Measurements from ENCODE around the gene MAML3.

MAML3 gene

DNA sequence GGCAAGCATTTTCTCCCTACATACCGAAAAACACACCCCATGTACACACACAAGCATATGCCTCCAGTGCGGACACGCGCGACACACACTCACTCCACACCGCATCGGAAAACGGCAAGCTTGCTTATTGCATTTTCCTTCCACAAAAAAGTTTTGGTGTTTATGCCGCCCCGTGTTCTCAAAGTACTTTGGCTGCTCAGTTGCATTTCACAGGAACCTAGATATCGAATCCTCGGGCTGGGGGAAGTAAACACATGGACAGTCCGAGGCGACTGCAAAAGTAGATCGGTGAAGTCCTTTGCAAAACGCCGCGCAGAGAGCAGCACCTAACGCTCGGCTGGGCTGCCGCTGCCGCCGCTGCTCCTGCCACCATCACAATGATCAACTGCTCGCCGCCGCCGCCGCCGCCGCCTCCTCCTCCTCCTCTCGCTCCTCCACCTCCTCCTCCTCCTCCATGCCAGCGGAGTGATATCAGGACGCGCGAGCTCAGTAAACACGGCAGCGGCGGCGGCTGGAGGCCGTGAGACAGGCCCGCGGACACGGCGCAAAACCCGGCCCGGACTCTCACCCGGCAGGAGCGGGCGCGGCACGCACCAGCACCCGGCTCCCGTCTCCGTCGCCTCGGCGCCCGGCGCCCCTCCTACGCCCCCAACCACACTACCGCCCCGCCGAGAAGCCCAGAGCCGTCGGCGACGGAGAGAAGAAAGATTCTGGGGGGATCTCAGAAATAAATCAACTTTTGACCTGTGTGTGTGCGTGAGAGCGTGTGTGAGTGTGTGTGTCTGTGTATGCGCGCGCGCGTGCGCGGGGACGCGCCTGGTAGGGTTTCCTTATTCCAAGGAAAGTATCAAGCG, at the start of gene MAML3:
Gene MAML3 (minus strand): TSS at position 467 of the 854 bp plus-strand sequence. CDS start 857 bp downstream, outside the sequence.
- DNase-seq (ENCODE audit: low read depth in 2 of 2): peak; percentile 95

DNA sequence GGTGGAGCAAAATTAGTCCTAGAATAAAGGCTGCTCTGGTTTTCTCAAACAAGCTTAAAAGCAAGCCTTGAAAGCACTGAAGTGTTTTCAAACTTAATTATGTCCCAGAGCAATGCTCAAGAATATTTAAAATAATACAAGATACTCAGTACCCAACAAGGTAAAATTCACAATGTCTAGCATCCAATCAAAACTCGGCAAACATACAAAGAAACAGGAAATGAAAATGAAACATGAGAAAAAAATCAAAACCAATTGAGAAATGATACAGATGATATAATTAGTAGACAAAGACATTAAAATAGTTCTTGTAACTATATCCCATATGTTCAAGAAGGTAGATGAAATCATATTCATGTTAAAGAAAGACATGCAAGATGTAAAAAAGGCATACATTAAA, 45.0 kb upstream of the MAML3 start:
- DNase-seq (ENCODE audit: low read depth in 2 of 2): no peak

DNA sequence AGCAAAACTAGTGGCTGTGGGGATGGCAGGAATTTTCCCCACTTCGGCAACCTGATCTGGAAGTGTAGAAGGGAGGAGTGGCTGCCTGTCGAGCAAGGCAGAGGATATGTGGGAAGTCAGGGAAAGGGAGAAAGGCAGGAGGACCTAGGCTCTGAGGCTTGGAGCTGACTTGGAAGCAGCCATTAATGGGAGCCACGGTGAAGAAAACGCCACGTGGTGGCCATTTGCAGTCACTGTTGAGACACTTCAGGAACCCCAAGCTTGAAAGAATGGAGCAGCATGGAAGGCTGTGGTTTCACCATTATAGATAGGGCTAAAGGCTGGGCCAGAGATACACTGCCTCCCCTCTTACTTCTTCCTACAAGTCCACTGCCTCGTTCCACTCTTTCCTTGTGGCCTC, 41.8 kb upstream of the MAML3 start:
- DNase-seq (ENCODE audit: low read depth in 2 of 2): no peak

GRCh38 chr4:140189805-140190204, 35.8 kb upstream of the MAML3 start:
- no peak for DNase-seq (ENCODE audit: low read depth in 2 of 2)

- peak; percentile 41 to 47 for DNase-seq (ENCODE audit: low read depth in 2 of 2)
Measured at GRCh38 chr4:140188975-140189374, 35.0 kb upstream of the MAML3 start.

- DNase-seq (ENCODE audit: low read depth in 2 of 2): no peak
Measured at GRCh38 chr4:140187316-140187695, 33.3 kb upstream of the MAML3 start.

DNA sequence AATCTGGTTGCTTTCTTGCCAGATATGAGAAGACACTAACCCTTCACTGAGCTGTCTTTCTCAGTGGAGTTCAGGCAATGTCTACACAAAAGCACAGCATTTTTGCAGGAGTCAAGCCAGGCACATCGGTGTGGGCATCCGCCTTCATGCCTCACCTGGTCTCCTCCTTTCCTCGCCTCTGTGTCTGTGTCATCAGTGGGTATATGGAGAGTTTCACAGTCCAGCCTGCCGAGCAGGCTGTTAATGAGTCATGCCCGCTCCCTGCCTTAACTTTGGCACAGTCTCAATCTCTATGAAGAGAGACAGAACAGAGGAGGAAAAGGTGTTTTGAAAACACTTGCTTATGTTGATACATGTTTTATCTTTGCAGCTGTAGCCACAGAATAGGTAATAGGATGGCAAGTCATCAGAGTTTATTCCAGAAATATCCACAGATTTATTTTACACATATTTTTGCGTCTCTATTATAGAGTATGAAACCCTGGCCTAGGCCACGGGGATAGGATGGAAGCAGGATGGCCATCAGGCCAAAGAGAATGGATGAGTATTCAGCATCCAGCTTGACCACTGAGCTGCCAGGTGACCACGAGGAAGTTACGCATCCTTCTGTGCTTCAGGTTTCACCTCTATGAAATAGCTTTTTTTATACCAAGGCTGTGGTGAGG, 32.8 kb upstream of the MAML3 start:
- DNase-seq (ENCODE audit: low read depth in 2 of 2): no peak

DNA sequence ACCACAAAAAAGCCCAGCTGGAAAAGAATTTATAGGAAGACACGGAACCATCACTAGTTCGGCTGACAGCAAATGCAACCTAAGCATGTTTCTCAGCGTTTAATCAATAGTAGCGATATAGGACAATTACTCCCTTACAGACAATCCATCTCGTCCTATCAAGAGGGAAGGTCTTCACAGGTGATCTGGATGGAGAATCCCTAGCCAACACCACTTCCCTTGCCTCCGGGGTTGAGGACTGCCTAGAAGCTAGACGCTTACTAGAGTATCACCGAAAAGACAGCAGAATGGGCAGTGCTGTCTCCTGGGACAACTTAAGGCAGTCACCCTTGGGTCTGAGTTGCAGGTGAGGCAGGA, 32.1 kb upstream of the MAML3 start:
- no peak for DNase-seq (ENCODE audit: low read depth in 2 of 2)

DNA sequence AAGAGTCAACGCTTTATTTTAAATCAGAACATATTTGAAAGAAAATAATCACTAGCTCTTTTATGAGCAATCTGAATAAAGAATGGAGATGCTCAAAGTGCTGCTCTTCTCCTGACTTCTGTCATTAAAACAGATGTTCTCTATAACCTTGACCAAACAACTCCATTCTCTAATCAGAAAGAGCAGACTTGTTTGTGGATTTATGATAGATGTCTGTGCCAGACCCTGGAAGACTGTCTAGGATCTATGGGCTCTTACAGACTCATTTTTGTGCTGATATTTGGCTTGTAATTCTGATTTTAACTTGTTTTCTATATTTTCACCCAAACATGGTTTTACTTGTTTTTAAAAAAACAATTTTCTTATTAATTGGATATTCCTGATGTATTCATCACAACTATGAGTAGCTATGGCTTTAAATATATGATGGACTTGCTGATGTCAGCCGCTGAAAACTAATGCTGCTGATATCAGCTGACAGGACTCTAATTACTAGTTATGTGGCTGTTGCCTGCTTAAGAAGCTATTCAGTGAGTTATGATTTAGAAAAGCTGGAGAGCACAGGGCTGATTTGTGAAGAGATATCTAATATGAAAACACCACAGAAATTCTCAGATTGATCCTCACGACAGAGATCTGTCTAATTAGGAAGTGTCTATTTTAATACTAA, 31.6 kb upstream of the MAML3 start:
- DNase-seq (ENCODE audit: low read depth in 2 of 2): no peak

DNA sequence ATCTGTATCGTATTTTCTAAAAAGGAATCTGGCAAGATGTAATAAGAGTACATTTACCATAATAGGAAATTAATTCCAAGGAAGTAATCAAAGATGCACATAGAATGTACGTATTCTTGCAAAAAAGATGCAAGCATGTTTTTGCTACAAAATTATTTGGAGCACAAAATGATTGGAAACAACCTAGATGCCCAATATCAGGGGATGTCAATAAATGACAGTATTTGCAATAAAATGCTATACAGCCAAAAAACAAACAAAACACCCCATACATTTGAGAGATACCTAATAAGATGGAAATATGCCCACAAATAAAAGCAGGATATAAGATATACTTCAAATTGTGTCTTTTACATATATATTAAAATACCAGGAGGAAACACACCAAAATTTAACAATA, 29.3 kb upstream of the MAML3 start:
- no peak for DNase-seq (ENCODE audit: low read depth in 2 of 2)

DNA sequence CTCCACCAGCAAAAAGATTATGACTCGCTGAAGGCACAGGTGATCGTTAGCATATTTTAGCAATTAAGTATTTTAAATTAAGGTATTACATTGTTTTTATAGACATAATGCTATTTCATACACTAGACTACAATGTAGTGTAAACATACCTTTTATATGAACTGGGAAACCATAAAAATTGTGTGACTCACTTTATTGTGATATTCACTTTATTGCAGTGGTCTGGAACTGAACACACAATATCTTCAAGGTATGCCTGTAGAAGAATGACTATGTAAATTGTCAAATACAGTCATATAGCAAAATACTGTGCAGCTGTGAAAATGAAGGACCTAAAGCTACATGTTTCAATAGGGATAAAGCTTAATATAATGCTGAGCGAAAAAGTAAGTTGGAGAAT, 26.6 kb upstream of the MAML3 start:
- no peak for DNase-seq (ENCODE audit: low read depth in 2 of 2)

GRCh38 chr4:140176735-140177134, 22.8 kb upstream of the MAML3 start:
- DNase-seq (ENCODE audit: low read depth in 2 of 2): no peak

GRCh38 chr4:140174543-140174942, 20.6 kb upstream of the MAML3 start:
- DNase-seq (ENCODE audit: low read depth in 2 of 2): no peak

GRCh38 chr4:140172960-140173359, 19.0 kb upstream of the MAML3 start:
- DNase-seq (ENCODE audit: low read depth in 2 of 2): no peak

GRCh38 chr4:140170299-140170698, 16.3 kb upstream of the MAML3 start:
- DNase-seq (ENCODE audit: low read depth in 2 of 2): no peak

DNA sequence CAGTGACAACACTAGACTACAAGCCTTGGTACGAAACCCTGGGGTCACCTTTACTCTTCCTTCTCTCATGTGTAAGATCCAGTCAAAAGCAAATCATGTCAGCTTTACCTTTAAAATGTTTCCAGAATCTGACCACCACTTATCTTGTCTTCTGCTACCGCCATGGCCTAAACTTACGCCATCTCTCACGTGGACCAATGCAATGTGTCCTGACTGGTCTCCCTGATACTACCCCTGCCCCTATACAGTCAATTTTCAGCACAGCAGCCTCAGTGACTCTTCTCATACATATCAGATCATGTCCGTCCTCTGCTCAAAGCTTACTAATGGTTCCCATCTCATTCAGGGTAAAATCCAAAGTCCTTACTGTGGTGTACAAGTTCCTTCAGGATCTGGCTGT, 15.0 kb upstream of the MAML3 start:
- DNase-seq (ENCODE audit: low read depth in 2 of 2): no peak

DNA sequence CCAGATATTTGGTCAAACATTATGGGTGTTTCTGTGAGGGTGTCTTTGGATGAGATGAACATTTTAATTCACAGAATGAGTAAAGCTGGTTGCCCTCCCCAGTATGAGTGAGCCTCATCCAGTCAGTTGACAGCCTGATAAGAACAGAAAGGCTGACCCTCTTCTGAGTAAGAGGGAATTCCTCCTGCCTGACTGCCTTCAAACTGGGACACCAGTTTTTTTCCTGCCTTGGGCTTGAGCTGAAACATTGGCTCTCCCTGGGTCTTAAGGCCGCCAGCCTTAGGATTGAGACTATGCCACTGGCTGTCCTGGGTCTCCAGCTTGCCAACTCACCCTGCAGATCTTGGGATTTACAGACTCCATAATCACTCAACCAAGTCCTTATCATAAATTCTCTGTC, 14.5 kb upstream of the MAML3 start:
- DNase-seq (ENCODE audit: low read depth in 2 of 2): no peak

GRCh38 chr4:140163029-140163810, 9.2 kb upstream of the MAML3 start:
- peak in 1 of 2 experiments; percentile 49 for DNase-seq (ENCODE audit: low read depth in 2 of 2)

GRCh38 chr4:140162596-140162995, 8.6 kb upstream of the MAML3 start:
- no peak for DNase-seq (ENCODE audit: low read depth in 2 of 2)

DNA sequence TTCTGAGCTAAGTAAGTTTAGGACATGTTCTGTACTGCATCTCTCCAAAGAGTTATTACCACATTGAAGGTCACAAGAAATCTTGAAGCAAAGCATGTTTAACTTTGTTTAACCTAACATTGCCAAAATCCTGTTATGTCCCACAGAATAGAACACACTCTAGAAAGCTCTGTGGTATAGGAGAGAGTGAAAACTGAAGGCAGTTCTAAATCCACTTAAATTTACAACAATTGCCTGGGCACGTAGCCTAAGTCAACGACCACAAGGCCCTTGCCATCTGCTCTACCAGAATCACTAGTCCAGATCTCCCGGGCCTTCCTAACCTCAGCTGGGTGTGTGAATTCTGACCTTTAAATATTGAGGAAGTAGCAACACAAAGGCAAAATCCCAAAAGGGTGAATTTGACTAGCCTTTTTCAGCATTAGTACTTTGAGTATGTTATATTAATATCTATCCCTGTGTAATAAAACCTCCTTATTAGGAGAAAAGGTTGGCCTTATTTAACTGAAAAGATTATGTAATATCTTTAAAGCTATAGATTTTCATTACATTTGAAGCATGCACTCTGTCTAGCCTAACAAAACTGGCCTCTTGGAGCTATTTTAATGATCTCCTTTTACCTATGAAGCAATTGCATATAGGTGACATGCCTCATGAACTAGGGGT, 4.5 kb upstream of the MAML3 start:
- no peak for DNase-seq (ENCODE audit: low read depth in 2 of 2)

- no peak for DNase-seq (ENCODE audit: low read depth in 2 of 2)
Measured at GRCh38 chr4:140157341-140157740, 3.4 kb upstream of the MAML3 start.

Data from fibroblast of skin of left biceps (primary cell).